ENCODE results near the gene SLC9A8. TPM values are rescaled to one million over a fixed set of nuclear protein-coding genes. Genes with fewer than 3 reads are reported as not detected.

Gene SLC9A8
- total and polyA plus RNA-seq, 2 of the 4 experiments (the other 2 are of a cell fraction): 4.1 to 5.0 TPM

GRCh38 chr20:49915380-49916145 is 102.9 kb downstream of the SLC9A8 start, which contains the start of gene SPATA2 (continued):
- TF ChIP-seq, protein P1, sequence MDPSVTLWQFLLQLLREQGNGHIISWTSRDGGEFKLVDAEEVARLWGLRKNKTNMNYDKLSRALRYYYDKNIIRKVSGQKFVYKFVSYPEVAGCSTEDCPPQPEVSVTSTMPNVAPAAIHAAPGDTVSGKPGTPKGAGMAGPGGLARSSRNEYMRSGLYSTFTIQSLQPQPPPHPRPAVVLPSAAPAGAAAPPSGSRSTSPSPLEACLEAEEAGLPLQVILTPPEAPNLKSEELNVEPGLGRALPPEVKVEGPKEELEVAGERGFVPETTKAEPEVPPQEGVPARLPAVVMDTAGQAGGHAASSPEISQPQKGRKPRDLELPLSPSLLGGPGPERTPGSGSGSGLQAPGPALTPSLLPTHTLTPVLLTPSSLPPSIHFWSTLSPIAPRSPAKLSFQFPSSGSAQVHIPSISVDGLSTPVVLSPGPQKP (IDR thresholded peaks at IDR 0.05; ENCODE audit: borderline replicate concordance, low read depth, low read length): no peak
- peak; percentile 50; the same call in 1 of the 2 replicates for TF ChIP-seq MAZ (IDR thresholded peaks at IDR 0.05; ENCODE audit: borderline replicate concordance, low read depth, low read length)
